AG04449 (cell line): ENCODE measurements around the gene TEDC2.
"Not testable (repeated sequence)": the region's sequence is repeated elsewhere in the genome, so short reads cannot be mapped to it uniquely, and the experiment has no call there.

ENCODE experiments used
- CTCF ChIA-PET: fragments of 350-600 bp; formaldehyde crosslinking; extraction: SDS; loops from one replicate; lab custom pipeline; 2021; ENCODE audit warnings: antibody characterized with exemption; lab: Yijun Ruan, JAX
- POLR2A ChIA-PET: fragments of 400-600, 350-600 bp; formaldehyde crosslinking; extraction: SDS; loops from one replicate; lab custom pipeline; 2020; ENCODE audit warnings: antibody characterized with exemption, inconsistent platforms; lab: Yijun Ruan, JAX
- DNase-seq: peaks from one replicate; pipeline ENCODE4 v3.0.0-alpha.2; 2010; ENCODE audit warnings: low read depth, low spot score
- H3K4me3 ChIP-seq: 2 replicates; pipeline ENCODE4 v1.5.1; 2011; ENCODE audit warnings: low read depth, mild to moderate bottlenecking, control low read depth, low read length
- TF ChIP-seq, protein P1 (sequence below): IDR thresholded peaks from one replicate; pipeline ENCODE4 v1.5.1; 2011; ENCODE audit warnings: mild to moderate bottlenecking, moderate library complexity, low read length, control low read depth, inconsistent platforms; ENCODE audit not compliant: insufficient read depth; ENCODE audit errors: missing control alignments

The TEDC2 gene

DNA sequence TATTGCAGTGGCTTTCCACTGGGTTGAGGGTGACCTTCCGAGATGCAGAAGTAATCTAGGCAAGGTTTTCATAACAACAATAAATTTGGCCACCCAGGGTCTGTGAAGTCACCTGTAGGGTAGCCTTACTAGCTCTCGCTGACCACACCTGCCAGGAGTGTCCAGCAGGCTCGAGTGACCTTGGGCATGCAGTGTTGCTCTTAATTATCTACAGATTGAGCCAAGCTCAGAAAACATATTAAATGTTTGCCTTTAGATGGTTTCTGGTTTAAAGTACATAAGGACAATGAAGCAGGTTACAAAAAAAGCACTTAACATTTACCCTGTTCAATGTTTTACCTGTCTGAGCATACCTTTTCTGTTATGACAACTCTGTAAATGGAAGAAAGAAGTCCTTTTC is 16.8 kb downstream of the TEDC2 start:
- TF ChIP-seq, protein P1, sequence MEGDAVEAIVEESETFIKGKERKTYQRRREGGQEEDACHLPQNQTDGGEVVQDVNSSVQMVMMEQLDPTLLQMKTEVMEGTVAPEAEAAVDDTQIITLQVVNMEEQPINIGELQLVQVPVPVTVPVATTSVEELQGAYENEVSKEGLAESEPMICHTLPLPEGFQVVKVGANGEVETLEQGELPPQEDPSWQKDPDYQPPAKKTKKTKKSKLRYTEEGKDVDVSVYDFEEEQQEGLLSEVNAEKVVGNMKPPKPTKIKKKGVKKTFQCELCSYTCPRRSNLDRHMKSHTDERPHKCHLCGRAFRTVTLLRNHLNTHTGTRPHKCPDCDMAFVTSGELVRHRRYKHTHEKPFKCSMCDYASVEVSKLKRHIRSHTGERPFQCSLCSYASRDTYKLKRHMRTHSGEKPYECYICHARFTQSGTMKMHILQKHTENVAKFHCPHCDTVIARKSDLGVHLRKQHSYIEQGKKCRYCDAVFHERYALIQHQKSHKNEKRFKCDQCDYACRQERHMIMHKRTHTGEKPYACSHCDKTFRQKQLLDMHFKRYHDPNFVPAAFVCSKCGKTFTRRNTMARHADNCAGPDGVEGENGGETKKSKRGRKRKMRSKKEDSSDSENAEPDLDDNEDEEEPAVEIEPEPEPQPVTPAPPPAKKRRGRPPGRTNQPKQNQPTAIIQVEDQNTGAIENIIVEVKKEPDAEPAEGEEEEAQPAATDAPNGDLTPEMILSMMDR, result no peak
- no peak for DNase-seq
- POLR2A ChIA-PET, result no interaction called here
- H3K4me3 ChIP-seq, result no peak overlapping the region
- CTCF ChIA-PET, result interaction anchor here (1.0 to 1.8 kb wide), 3 partner anchors 22 to 136 kb away, joined by 4 to 10 read pairs (median 4); partner anchors contain the start of gene ABCA3

DNA sequence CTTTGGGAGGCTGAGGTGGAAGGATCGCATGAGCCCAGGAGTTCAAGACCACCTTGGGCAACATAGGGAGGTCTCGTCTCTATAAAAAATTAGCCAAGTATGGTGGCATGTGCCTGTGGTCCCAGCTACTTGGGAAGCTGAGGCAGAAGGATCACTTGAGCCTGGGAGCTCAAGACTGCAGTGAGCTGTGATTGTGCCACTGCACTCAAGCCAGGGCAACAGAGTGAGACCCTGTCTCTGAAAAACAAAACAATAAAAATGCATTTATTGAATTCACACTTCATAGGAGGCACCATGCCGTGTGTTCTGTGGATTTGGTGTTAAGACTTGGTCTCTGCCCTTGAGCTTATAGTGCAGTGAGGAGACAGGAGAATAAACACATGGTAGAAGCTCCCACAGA is 17.4 kb downstream of the TEDC2 start:
- H3K4me3 ChIP-seq, result no peak overlapping the region
- CTCF ChIA-PET, result interaction anchor here (1.0 to 1.8 kb wide), 2 partner anchors 23 to 137 kb away, joined by 4 to 10 read pairs; partner anchors contain the start of gene ABCA3
- TF ChIP-seq, protein P1, result no peak
- POLR2A ChIA-PET, result no interaction called here
- DNase-seq, result no peak

DNA sequence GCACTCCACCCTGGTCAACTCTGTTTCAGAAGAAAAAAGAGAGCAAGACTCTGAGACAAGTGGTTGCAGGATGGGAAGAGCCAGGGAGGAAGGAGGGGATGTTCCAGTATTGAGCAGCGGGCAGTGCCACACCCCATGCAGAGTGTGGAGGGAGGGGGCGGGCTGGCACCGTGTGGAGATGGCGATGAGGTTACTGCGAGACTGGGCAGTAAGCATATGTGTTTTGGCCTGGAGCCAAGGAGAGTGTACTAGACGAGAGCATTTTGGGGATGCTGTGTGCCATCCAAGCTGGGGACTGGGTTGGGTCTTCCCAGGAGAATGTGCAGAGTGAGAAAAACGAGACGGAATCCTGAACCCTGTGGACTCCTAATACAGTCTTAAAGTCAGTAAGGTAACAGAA is 18.4 kb downstream of the TEDC2 start:
- ChIA-PET POLR2A (no interaction called here), CTCF (interaction anchor here (1.0 kb wide), 1 partner anchor 22 kb away, joined by 3 read pairs; no protein-coding TSS in a partner anchor)
- TF ChIP-seq, protein P1, result no peak
- DNase-seq, result no peak
- no peak overlapping the region for H3K4me3 ChIP-seq

DNA sequence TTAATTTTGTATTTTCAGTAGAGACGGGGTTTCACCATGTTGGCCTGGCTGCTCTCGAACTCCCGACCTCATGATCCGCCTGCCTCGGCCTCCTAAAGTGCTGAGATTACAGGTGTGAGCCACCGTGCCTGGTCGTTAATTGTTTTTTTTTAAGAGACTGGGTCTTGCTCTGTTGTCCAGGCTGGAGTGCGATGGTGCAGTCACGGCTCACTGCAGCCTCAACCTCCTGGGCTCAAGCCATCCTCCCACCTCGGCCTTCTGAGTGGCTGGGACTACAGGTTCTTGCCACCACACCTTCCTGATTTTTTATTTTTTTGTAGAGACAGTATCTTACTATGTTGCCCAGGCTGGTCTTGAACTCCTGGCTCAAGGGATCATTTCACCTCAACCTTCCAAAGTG is 20.1 kb downstream of the TEDC2 start:
- H3K4me3 ChIP-seq, CTCF ChIA-PET, DNase-seq, POLR2A ChIA-PET: not testable (repeated sequence)

DNA sequence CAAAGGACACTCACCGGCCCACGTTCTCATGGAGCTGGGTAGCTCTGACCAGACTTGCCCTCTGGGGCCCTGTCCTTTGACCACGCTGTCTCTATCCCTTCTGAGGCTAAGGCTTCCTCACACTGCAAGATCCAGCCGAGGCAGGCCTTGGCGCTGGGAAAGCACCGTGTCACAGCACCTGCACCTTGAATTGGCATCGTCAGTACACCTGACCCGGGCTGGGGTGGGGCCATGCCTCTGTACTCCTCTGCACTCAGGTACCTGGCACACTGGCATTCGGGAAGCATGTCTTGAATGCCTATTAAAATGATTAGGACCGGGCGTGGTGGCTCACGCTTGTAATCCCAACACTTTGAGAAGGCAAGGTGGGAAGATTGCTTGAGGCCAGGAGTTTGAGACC is 21.0 kb downstream of the TEDC2 start:
- DNase-seq, result no peak
- TF ChIP-seq, protein P1, result no peak
- CTCF ChIA-PET, result interaction anchor here (1.6 kb wide), 1 partner anchor 8 kb away, joined by 4 read pairs; no protein-coding TSS in a partner anchor
- H3K4me3 ChIP-seq, result no peak overlapping the region
- POLR2A ChIA-PET, result no interaction called here

DNA sequence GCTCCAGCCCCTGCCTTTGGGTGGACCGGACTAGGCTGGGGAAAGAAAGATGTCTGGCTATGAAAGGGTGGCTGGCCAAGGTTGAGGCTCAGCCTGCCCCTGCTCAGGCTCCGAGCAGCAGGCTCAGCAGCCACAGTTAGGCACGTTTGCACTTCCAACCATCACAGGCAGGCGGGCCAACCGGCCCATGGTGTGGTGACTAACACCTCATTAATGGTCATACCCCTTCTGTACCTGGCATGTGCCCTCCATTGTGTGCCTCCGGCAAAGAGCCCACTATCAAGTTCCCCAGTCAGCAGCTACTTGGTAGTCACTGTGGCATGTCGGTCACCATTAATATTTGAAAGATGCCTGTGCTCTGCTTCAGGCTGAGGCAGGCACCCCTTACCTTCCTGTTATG is 21.8 kb downstream of the TEDC2 start:
- ChIA-PET CTCF (interaction anchor here (1.4 to 1.6 kb wide), 2 partner anchors 9 to 22 kb away, joined by 3 to 4 read pairs; partner anchors contain the start of gene TEDC2), POLR2A (interaction anchor here (1.6 kb wide), 1 partner anchor 22 kb away, joined by 4 read pairs; the partner anchor contains the start of gene TEDC2)
- DNase-seq, result no peak
- TF ChIP-seq, protein P1, result no peak
- no peak overlapping the region for H3K4me3 ChIP-seq

DNA sequence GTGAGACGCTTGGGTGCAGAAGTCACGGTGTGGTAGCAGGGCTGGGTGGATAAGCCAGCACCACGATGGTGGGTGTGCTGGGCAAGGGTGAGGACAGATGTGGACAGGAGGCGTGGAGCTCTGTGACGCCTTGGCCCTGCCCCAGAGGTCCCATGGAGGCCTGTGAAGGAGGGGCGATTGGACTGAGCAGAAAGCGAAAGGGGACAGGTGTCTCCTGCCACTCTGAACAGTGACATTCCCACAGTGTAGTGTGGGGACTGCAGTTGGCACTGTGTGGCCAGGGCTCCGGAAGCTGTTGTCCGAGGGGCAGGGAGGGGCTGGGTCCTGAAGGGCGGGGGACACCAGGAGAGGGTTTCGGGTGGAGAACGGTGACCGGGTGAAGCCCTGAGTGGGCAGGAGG is 22.3 kb downstream of the TEDC2 start:
- no peak overlapping the region for H3K4me3 ChIP-seq
- ChIA-PET CTCF (interaction anchor here (1.0 to 5.1 kb wide), 6 partner anchors 8 to 52 kb away, joined by 3 to 41 read pairs (median 4); partner anchors contain the start of genes CCNF and TEDC2), POLR2A (interaction anchor here (0.8 to 1.6 kb wide), 4 partner anchors 7 to 231 kb away, joined by 3 to 7 read pairs (median 5); partner anchors contain the start of genes ECI1, TBC1D24 and TEDC2)
- DNase-seq, result no peak
- TF ChIP-seq, protein P1, result no peak
